Measurements from ENCODE around the gene DSTYK.

Gene DSTYK, protein sequence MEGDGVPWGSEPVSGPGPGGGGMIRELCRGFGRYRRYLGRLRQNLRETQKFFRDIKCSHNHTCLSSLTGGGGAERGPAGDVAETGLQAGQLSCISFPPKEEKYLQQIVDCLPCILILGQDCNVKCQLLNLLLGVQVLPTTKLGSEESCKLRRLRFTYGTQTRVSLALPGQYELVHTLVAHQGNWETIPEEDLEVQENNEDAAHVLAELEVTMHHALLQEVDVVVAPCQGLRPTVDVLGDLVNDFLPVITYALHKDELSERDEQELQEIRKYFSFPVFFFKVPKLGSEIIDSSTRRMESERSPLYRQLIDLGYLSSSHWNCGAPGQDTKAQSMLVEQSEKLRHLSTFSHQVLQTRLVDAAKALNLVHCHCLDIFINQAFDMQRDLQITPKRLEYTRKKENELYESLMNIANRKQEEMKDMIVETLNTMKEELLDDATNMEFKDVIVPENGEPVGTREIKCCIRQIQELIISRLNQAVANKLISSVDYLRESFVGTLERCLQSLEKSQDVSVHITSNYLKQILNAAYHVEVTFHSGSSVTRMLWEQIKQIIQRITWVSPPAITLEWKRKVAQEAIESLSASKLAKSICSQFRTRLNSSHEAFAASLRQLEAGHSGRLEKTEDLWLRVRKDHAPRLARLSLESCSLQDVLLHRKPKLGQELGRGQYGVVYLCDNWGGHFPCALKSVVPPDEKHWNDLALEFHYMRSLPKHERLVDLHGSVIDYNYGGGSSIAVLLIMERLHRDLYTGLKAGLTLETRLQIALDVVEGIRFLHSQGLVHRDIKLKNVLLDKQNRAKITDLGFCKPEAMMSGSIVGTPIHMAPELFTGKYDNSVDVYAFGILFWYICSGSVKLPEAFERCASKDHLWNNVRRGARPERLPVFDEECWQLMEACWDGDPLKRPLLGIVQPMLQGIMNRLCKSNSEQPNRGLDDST

GRCh38 chr1:205211169-205211838 lies at the start of gene DSTYK:
TSS of gene DSTYK (minus strand) at chr1:205211702. CDS start at chr1:205211535, 167 bp downstream.
- peak; percentile 98 for DNase-seq

GRCh38 chr1:205259998-205260397 lies 48.5 kb upstream of the DSTYK start:
- no peak for DNase-seq

DNA sequence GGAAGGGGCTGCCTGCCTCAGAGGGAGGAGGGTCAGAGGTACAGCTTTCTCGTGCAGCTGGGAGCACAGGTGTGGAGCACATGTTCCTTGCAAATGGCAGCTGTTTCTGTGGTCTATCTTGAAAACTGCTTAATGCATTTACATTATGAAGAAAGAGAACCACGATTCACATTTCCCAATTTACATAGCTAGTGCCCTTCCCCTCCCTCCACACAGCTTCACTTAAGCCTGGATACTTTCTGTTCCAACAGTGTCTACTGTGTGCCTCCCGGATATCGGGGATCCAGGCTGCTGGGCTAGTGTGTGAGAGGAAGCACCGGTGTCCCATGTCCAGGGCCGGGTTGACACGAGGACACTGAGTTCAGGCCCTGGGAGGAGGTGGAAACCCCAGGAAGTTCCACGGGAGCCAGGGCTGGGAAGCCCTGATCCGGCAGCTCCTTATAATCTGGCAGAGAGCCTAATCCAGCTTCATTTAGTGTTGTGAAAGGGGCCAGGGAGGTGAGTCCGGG lies 47.9 kb upstream of the DSTYK start:
- no peak for DNase-seq

- peak; percentile 26 for DNase-seq
These were observed 47.2 kb upstream of the DSTYK start for GRCh38 chr1:205258719-205259118.

- DNase-seq, result peak; percentile 28
These were observed 46.8 kb upstream of the DSTYK start for GRCh38 chr1:205258261-205258691.

- no peak for DNase-seq
These were observed 46.2 kb upstream of the DSTYK start for GRCh38 chr1:205257735-205258134.

GRCh38 chr1:205256951-205257625 lies 45.6 kb upstream of the DSTYK start:
- no peak for DNase-seq

- peak; percentile 76 for DNase-seq
These were observed 44.7 kb upstream of the DSTYK start for GRCh38 chr1:205255941-205256780.

DNA sequence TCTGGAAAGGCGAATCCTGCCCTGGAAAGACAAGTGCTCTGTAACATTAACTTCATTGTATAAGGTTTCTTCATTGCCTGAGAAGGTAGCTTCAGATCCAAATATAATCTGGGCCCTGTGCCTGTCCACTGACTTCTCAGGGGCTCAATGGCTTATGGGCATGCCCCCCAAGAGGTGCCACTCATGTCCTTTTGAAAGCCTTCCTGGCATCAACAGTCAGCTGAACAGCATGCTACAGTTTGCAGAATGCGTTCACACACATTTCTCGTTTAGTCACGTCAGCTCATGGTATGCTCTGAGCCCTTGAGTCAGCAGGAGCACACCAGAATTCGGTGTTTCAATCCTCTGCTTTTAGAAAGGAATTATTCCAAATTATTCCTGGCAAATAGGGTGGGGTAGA lies 40.1 kb upstream of the DSTYK start:
- no peak for DNase-seq

- no peak for DNase-seq
These were observed 39.2 kb upstream of the DSTYK start for GRCh38 chr1:205250699-205251098.

- DNase-seq, result no peak
These were observed 38.1 kb upstream of the DSTYK start for GRCh38 chr1:205249651-205250050.

DNA sequence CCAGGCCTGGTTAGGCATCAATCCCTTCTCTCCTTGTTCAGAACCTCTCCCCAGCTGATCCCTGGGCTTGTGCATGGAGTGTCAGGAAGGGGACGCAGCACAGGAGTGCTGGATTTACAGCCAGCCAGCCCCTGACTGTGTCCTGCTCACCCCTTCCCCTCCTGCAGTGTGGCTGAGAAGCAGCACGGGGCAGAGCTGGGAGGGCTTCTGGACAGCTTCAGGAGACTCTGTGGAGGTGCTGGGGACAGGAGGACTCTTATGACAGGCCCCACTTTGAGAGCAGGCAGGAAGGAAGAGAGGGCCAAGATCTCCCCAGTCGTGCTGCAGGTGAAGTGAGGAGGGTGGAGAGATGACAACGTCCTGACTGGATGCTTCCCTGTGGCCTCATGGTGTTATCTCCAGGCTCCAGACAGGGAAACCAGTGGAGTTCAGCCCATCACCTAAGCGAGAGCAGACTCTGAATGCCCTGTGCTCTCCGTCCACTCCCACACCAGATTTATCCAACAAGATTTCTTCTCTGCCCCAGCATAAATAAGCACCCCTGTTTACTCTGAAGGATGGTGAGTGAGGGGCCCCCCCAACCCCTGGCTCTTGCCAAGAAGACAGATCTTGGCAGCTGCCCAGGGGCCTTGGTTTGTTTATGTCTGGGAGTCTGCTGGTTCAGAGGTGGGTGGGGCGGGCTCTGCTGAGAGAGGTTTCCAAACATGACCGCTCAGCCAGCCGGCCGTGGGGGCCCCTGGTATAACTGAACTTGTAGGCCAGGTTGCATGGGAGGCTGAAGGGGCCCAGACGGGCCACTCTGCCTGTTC lies 37.5 kb upstream of the DSTYK start:
- peak; percentile 45 for DNase-seq

DNA sequence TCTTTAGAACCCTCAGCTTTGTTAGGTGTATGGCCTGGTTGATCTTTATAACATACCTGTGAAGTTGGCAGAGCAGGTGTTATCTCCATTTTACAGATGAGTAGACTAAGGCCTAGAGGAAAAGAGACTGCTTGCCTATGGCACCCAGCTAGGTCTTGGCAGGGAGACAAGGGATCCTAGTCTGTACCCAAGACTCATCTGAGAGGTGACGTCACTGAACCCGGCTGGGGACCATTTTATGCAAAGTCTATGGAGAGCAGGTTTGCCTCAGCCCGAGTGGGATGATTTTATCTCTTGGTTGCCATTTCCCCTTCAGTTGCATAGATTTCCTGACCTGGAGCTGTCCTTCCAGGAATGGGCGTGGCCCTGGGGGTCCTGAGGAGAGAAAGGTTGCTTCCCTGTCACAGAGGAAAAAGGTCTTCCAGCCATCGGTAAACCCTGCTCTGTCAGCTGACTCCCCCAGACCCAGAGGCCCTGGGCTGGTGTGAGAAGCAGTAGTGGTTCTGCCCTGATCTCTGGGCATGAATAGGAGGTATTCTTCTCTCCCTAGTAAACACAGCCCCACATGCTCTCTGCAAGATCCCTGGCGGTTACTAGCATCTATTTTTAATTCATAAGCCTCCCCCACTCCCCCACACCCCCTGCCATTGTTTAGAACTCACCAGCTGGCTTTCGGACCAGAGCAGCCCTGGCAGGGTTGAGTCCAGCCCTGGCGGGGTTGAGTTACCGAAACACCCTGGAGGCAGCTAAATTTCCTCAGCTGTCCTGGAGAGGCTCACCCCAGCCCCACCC lies 35.8 kb upstream of the DSTYK start:
- no peak for DNase-seq

- no peak for DNase-seq
These were observed 35.0 kb upstream of the DSTYK start for GRCh38 chr1:205246351-205247119.

- no peak for DNase-seq
These were observed 33.6 kb upstream of the DSTYK start for GRCh38 chr1:205245096-205245495.

DNA sequence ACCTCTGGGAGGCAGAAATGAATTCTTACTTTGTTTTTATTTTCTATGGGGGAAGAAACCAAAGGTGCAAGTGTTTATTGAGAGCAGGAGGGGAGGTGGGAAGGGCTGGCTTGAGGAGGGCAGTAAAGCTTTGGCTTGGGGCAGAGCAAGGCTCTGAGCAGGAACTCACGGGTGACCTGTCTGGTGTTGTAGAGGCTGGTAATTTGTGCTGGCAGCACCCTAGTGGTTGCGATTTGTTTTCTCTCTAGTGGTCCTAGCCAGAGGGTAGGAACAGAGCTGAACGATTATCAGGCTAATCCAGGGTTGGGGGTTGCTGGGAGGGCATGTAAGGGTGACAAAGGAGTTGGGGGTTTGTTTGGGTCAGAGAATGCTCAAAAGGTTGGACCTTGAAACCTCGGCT lies 32.9 kb upstream of the DSTYK start:
- no peak for DNase-seq

DNA sequence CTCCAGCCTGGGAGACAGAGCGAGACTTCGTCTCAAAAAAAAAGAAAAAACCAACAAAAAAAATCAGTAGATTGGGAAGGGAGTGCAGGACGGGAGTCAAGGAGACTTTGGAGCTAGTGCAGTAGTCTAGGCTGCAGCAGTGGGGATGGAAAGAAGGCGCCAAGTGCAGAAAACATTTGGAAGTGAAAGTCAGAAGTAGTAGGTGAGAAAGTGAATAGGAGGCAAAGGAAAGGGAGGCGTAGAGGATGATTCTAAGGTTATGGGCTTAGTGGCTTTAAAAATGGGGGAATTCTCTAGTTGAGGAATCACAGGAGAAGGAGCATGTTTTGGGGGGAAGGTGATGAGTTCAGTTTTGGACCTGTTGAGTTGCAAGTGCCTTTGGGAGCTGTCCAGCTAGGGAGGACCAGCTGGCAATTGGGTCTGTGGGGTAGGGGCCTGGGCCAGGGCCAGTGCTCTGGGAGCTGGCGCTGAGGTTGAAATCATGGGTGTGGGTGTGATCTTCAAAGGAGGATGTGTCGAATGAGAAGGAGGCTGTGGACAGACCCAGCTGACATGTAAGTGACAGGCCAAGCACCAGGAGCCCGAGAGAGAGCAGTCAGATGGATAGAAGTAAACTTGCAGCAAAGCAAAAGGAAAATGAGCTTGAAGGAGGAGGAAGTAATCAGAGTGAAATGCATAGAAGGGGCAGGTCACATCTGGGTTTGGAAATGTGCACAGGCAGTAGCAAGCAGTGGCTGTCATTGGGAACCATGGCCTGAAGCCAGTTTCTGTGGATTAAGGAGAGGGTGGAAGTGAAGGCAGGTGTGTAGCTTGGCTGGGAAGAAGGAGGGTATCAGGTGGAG lies 32.1 kb upstream of the DSTYK start:
- DNase-seq, result no peak

All from fibroblast of skin of right biceps (primary cell).